Mesendoderm (in vitro differentiated cells): ENCODE data around the gene FAAP20.

Experiments used
- DNase-seq: peaks from one replicate; pipeline ENCODE4 v3.0.0; 2013
- H2AK5ac ChIP-seq: 2 replicates; pipeline ENCODE4 v1.6.1; 2013; ENCODE audit warnings: low read length, inconsistent platforms
- H2BK120ac ChIP-seq: 2 replicates; pipeline ENCODE4 v1.6.1; 2013; ENCODE audit warnings: low read depth, mild to moderate bottlenecking, low read length, moderate library complexity, mixed read lengths
- H2BK15ac ChIP-seq: replicated peaks from 2 replicates; pipeline ENCODE4 v1.6.1; 2013; ENCODE audit warnings: low read depth, mild to moderate bottlenecking, moderate library complexity
- H2BK5ac ChIP-seq: 2 replicates; pipeline ENCODE4 v1.6.1; 2013; ENCODE audit warnings: low read length, inconsistent platforms
- H3K18ac ChIP-seq: 2 replicates; pipeline ENCODE4 v1.6.1; 2013; ENCODE audit warnings: mild to moderate bottlenecking, low read length, mixed read lengths
- H3K23ac ChIP-seq: one replicate; pipeline ENCODE4 v1.6.1; 2013; ENCODE audit warnings: low read length
- H3K27ac ChIP-seq: 2 replicates; pipeline ENCODE4 v1.5.1; 2013; ENCODE audit warnings: low read depth, mild to moderate bottlenecking, inconsistent platforms, low read length, moderate library complexity
- H3K27me3 ChIP-seq: 2 replicates; pipeline ENCODE4 v1.6.1; 2013; ENCODE audit warnings: low read length, control low read depth, mild to moderate bottlenecking, inconsistent platforms; ENCODE audit not compliant: insufficient read depth, poor library complexity
- H3K36me3 ChIP-seq: 2 replicates; pipeline ENCODE4 v1.6.1; 2013; ENCODE audit warnings: low read length, inconsistent platforms; ENCODE audit not compliant: control insufficient read depth, insufficient read depth
- H3K4ac ChIP-seq: one replicate; pipeline ENCODE4 v1.6.1; 2013; ENCODE audit warnings: low read depth, mild to moderate bottlenecking, low read length, moderate library complexity
- H3K4me1 ChIP-seq: 2 replicates; pipeline ENCODE4 v1.6.1; 2013; ENCODE audit warnings: low read depth, low read length, inconsistent platforms; ENCODE audit not compliant: control insufficient read depth
- H3K4me2 ChIP-seq: 2 replicates; pipeline ENCODE4 v1.6.1; 2013; ENCODE audit warnings: low read length
- H3K4me3 ChIP-seq: 2 replicates; pipeline ENCODE4 v1.5.1; 2013; ENCODE audit warnings: mild to moderate bottlenecking, low read length
- H3K56ac ChIP-seq: one replicate; pipeline ENCODE4 v1.6.1; 2013; ENCODE audit warnings: low read length
- H3K79me1 ChIP-seq: 2 replicates; pipeline ENCODE4 v1.6.1; 2013; ENCODE audit warnings: low read length, inconsistent platforms
- H3K79me2 ChIP-seq: 2 replicates; pipeline ENCODE4 v1.6.1; 2013; ENCODE audit warnings: mild to moderate bottlenecking, low read length; ENCODE audit not compliant: control insufficient read depth, insufficient read depth
- H3K9ac ChIP-seq: 2 replicates; pipeline ENCODE4 v1.6.1; 2013; ENCODE audit warnings: low read length, inconsistent platforms
- H4K5ac ChIP-seq: one replicate; pipeline ENCODE4 v1.6.1; 2013; ENCODE audit warnings: low read length
- H4K8ac ChIP-seq: one replicate; pipeline ENCODE4 v1.6.1; 2013; ENCODE audit warnings: low read depth, mild to moderate bottlenecking, control low read depth, low read length, moderate library complexity
- whole genome bisulfite sequencing: extraction: QIAGEN DNeasy Blood & Tissue Kit; methylation state at CpG from one replicate; pipeline ENCODE4 v1.1.7; 2013; ENCODE audit warnings: low lambda C conversion rate, missing lambda C conversion rate; ENCODE audit not compliant: insufficient coverage; ENCODE audit errors: extremely low coverage; 5-methylcytosine and 5-hydroxymethylcytosine counted together

Gene FAAP20

DNA sequence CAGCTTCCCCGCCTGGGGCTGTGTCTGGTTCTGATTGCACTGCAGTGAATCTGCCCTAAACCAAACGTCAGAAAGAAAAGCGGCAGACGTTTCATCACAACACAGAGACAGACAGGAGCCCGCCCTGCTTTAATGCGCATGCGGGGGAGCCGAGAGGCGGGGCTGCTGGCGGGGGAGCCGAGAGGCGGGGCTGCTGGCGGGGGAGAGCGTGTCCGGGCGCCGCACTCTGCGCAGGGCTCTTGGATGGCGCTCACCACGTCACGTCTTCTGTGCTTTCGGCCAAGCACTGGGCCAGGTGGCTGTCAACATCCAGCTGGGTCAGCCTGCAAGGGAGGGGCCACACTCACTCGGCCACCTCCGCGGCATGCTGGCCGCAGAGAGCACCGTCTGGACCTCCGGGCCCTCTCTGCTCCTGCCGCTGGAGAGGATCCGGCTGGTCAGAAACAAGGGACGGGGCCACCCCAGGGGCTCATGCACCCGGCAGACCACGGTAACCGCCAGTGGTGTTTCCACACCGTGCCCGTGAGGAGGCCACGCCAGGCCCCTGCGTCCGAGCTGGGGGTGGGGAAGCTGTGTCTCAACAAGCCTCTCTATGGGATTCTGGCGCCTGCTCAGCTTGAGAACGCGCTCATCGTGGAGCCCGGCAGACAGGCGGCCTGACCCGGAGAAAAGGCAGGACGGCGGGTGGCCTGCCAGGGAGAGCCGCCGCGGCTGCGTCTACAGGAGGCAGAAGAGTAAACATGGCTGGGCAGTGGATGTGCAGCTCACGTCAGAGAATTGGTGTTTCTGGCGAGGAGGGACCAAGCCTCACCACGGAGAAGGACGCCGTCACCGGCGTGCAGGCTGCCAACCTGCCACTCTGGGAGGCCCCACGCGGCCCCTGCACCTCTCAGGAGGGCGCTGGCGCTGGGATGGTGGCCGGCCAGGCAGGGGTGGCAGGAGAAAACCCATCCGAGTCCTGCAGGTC is 4.8 kb downstream of the FAAP20 start:
- H2BK15ac ChIP-seq, result no peak overlapping the region
- H3K4me3 ChIP-seq, result no peak overlapping the region
- peaks cover 7% of the 10 kb centered on the region for H3K79me1 ChIP-seq
- H2BK120ac ChIP-seq, result no peak overlapping the region
- no peak overlapping the region for H4K8ac ChIP-seq
- H3K23ac ChIP-seq, result no peak overlapping the region
- no peak overlapping the region for H2AK5ac ChIP-seq
- H3K27ac ChIP-seq, result peak overlapping the region; percentile 45
- H3K4ac ChIP-seq, result no peak overlapping the region
- no peak overlapping the region for H2BK5ac ChIP-seq
- no peak overlapping the region for H4K5ac ChIP-seq
- H3K9ac ChIP-seq, result peak overlapping the region; percentile 61
- no peaks in the 10 kb centered on the region for H3K36me3 ChIP-seq
- DNase-seq, result peak; percentile 94
- H3K27me3 ChIP-seq, result no peaks in the 10 kb centered on the region
- no peak overlapping the region for H3K18ac ChIP-seq
- peak overlapping the region; percentile 7 for H3K4me2 ChIP-seq
- no CpG with 5 or more reads among the region's 65 CpGs for WGBS
- peak overlapping the region; percentile 81 for H3K56ac ChIP-seq
- H3K4me1 ChIP-seq, result no peaks in the 10 kb centered on the region
- peaks cover 12% of the 10 kb centered on the region for H3K79me2 ChIP-seq

DNA sequence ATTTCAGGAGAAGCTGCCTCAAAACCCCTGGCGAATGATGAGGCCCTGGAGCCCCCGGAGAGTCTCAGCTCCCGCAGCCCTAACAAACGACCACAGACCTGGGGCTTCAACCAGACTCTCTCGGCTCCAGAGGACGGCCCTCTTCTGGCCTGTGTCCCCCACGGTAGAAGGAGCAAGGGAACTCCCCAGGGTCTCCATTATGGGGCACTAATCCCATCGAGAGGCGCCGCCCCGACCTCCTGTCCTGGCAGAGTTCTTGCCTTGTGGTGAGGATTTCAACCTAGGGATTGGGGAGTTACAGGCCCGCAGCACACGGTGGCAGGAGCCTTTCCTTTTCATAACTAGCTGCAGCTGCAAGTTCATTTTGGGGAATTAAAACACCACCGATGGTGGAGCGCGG is 6.2 kb downstream of the FAAP20 start:
- Histone ChIP-seq H3K18ac (no peak overlapping the region), H3K56ac (no peak overlapping the region), H3K4me2 (no peak overlapping the region), H3K4ac (no peak overlapping the region), H2BK15ac (no peak overlapping the region), H4K5ac (no peak overlapping the region), H3K79me1 (peaks cover 7% of the 10 kb centered on the region), H3K4me3 (no peak overlapping the region), H2AK5ac (no peak overlapping the region), H4K8ac (no peak overlapping the region), H3K23ac (no peak overlapping the region), H3K9ac (no peak overlapping the region), H2BK120ac (no peak overlapping the region), H3K36me3 (no peaks in the 10 kb centered on the region), H2BK5ac (no peak overlapping the region), H3K27ac (no peak overlapping the region), H3K27me3 (no peaks in the 10 kb centered on the region), H3K79me2 (peaks cover 7% of the 10 kb centered on the region), H3K4me1 (no peaks in the 10 kb centered on the region)
- no CpG with 5 or more reads among the region's 16 CpGs for WGBS
- no peak for DNase-seq

DNA sequence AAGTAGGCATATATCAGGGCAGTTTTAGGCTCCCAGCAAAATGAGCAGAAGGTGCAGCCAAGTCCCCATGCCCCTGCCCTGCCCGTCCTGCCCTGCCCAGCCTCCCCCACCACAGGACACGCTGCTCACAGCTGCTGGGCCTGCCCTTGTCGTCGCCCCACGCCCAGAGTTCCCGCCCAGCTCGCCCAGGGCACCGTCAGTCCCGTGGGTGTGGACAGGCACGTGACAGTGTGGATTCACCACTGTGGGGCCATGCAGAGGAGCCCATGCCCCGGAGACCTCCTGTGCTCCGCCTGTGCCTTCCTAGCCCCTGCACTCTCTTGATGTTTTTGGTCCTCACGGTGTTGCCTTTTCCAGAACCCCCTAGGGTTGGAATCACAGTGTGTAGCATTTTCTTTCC is 7.0 kb downstream of the FAAP20 start:
- H3K4me3 ChIP-seq, result no peak overlapping the region
- no peak overlapping the region for H2BK5ac ChIP-seq
- DNase-seq, result no peak
- no peaks in the 10 kb centered on the region for H3K27me3 ChIP-seq
- no peak overlapping the region for H3K9ac ChIP-seq
- H3K79me2 ChIP-seq, result peaks cover 5% of the 10 kb centered on the region
- no peak overlapping the region for H3K18ac ChIP-seq
- no CpG with 5 or more reads among the region's 13 CpGs for WGBS
- no peak overlapping the region for H2AK5ac ChIP-seq
- no peak overlapping the region for H4K8ac ChIP-seq
- no peak overlapping the region for H3K23ac ChIP-seq
- H3K4me2 ChIP-seq, result no peak overlapping the region
- no peak overlapping the region for H2BK15ac ChIP-seq
- no peaks in the 10 kb centered on the region for H3K36me3 ChIP-seq
- no peak overlapping the region for H4K5ac ChIP-seq
- no peak overlapping the region for H3K56ac ChIP-seq
- peaks cover 5% of the 10 kb centered on the region for H3K79me1 ChIP-seq
- no peak overlapping the region for H2BK120ac ChIP-seq
- H3K27ac ChIP-seq, result no peak overlapping the region
- no peak overlapping the region for H3K4ac ChIP-seq
- H3K4me1 ChIP-seq, result no peaks in the 10 kb centered on the region

DNA sequence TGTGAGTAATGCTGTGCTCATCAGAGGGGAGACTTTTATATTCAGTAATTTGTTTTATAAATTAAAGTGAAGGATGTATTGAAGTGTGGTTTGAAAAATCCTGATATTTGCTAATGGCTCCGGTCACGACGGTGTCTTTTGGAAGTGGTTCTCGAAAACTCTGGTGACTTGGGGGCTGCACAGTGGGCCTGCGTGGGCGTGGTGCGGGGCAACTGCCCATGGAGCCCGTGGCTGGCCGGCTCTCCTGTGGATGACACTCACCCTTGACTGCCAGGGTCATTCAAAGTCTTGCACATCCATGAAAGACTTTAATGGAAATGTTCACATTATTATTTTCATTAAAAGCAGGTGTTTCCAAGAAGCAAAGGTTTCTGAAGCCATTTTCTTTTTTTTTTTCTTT is 7.7 kb downstream of the FAAP20 start:
- Histone ChIP-seq H3K4me3 (no peak overlapping the region), H2BK15ac (no peak overlapping the region), H3K18ac (no peak overlapping the region), H3K23ac (no peak overlapping the region), H3K4ac (no peak overlapping the region), H4K8ac (no peak overlapping the region), H3K4me1 (no peaks in the 10 kb centered on the region), H2BK120ac (no peak overlapping the region), H3K27ac (no peak overlapping the region), H2AK5ac (no peak overlapping the region), H3K79me1 (peaks cover 2% of the 10 kb centered on the region), H3K9ac (no peak overlapping the region), H4K5ac (no peak overlapping the region), H3K27me3 (no peaks in the 10 kb centered on the region), H3K4me2 (no peak overlapping the region), H3K79me2 (no peaks in the 10 kb centered on the region), H3K36me3 (no peaks in the 10 kb centered on the region), H3K56ac (no peak overlapping the region), H2BK5ac (no peak overlapping the region)
- DNase-seq, result no peak
- 100% methylated on average over 2 of the region's 9 CpGs for WGBS

DNA sequence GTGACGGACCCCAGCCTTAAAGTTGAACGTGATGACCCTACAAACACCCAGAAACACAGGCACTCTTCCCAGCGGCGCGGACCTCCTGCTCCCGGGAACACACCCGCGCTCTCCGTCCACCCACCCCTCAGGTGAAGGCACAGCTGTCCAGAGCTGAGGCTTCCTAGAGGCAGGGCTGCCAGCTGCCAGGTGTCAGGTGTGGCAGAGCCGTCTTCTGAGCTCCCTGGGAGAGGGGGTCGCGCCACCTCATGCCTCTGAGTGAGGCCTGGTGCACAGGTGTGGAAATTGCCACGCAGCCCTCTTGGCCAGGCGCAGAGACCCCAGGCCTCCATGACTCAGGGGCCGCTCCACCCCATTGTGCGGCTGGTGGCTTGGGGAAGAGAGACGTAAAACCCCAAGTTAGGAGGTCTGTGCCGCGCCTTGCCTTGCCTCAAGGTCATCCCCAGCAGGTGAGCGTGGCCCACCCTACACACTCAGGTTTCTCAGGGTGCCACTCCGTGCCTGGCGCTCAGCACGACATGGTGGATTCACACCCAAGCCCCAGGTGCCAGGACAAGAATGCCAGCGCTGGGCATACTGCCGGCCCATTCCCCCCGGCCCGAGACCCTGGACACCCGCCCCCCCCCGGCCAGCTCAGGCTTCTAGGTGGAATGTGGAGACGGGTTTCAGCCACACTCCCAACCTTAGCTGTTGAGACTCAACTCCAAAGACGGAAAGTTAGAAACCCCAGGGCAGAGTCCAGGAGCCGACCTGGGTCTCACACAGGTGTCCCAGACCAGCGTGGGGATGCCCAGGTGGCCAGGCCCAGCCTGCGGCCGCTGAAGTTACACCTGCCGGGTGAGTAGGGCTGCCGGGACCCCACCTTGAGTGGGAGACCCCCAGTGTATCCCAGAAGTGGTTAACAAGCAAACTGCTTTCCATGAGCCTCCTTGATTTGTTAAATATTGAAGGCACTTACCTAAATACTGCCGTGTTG is 8.4 kb downstream of the FAAP20 start:
- Histone ChIP-seq H3K79me1 (no peaks in the 10 kb centered on the region), H3K36me3 (no peaks in the 10 kb centered on the region), H3K79me2 (no peaks in the 10 kb centered on the region), H2BK5ac (no peak overlapping the region), H3K27me3 (no peaks in the 10 kb centered on the region), H3K18ac (no peak overlapping the region), H2BK120ac (no peak overlapping the region), H2AK5ac (no peak overlapping the region), H3K4me1 (no peaks in the 10 kb centered on the region), H3K27ac (no peak overlapping the region), H3K4ac (no peak overlapping the region), H3K4me2 (no peak overlapping the region), H4K8ac (no peak overlapping the region), H3K4me3 (no peak overlapping the region), H3K56ac (no peak overlapping the region), H2BK15ac (no peak overlapping the region), H3K23ac (no peak overlapping the region), H4K5ac (no peak overlapping the region), H3K9ac (no peak overlapping the region)
- no peak for DNase-seq
- no CpG with 5 or more reads among the region's 38 CpGs for WGBS
